Lower leg skin (tissue), 3 donors: Measurements from ENCODE around the gene LEMD2.

Experiments used
- CTCF ChIP-seq, 3 donors: fragments of 450-650 bp; IDR thresholded peaks; one replicate each; pipeline ENCODE4 v1.5.1; 2016; ENCODE audit warnings: antibody characterized with exemption in 3 of 3, mild to moderate bottlenecking in 3 of 3, moderate library complexity in 2 of 3
- POLR2A ChIP-seq, 2 donors: fragments of 450-650 bp; IDR thresholded peaks; one replicate each; pipeline ENCODE4 v1.6.1; 2016 to 2017; ENCODE audit warnings: antibody characterized with exemption in 2 of 2, mild to moderate bottlenecking in 1 of 2, moderate library complexity in 1 of 2

DNA sequence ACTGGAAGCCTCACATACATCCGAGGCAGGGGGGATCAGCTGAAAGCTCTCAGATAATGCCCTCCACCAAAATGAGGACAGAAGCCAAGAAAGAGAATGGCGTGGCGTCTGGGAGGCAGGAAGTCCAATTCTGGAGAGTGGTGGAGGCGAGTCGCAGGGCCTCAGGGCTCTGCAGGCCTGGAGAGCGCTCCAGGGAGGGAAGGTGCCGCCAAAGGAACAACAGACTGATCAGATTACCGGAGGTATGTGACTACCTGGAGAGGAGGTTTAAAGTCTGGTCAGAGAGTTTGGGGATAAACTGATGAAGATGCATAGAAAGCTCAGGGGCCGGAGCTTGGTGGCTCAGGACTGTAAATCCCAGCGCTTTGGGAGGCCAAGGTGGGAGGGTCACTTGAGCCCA, 31.0 kb downstream of the LEMD2 start:
- TF ChIP-seq CTCF (IDR thresholded peaks at IDR 0.05): no peak
- TF ChIP-seq POLR2A (IDR thresholded peaks at IDR 0.05): no peak
